Measurements from ENCODE around the gene MAP2K3.

GRCh38 chr17:21248500-21248899, 36.0 kb upstream of the MAP2K3 start:
- no peak for TF ChIP-seq CTCF (IDR thresholded peaks at IDR 0.05)
- TF ChIP-seq POLR2A (IDR thresholded peaks at IDR 0.05): no peak
